OCI-LY3 (cell line): Measurements from ENCODE around the gene LRRC32.

Experiments used
- H2AFZ ChIP-seq: fragments of 200-600, 300-600 bp; shearing (Covaris generic); 2 replicates; pipeline ENCODE4 v1.6.0; 2014; ENCODE audit warnings: antibody characterized with exemption, low read depth, low read length
- H3K27ac ChIP-seq: fragments of 200-600, 300-600 bp; sonication (generic); 2 replicates; pipeline ENCODE4 v1.5.1; 2014; ENCODE audit warnings: mild to moderate bottlenecking, low read length, moderate library complexity, mixed read lengths
- H3K27me3 ChIP-seq: fragments of 200-600, 300-600 bp; sonication (generic); 2 replicates; pipeline ENCODE4 v1.6.1; 2014; ENCODE audit warnings: low read depth, low read length, mixed read lengths
- H3K36me3 ChIP-seq: fragments of 200-600, 300-600 bp; sonication (generic); replicated peaks from 2 replicates; pipeline ENCODE3; 2014; ENCODE audit warnings: low read depth, low read length, mixed read lengths
- H3K4me1 ChIP-seq: fragments of 300-600, 200-600 bp; sonication (generic); 2 replicates; pipeline ENCODE4 v1.6.1; 2014; ENCODE audit warnings: low read length, mixed read lengths
- H3K4me2 ChIP-seq: fragments of 200-600, 300-600 bp; sonication (generic); 2 replicates; pipeline ENCODE4 v1.6.1; 2014; ENCODE audit warnings: low read length, mixed read lengths
- H3K4me3 ChIP-seq: fragments of 300-600, 200-600 bp; sonication (generic); 2 replicates; pipeline ENCODE4 v1.5.1; 2014; ENCODE audit warnings: antibody characterized with exemption, mild to moderate bottlenecking, low read length, moderate library complexity
- H3K79me2 ChIP-seq: fragments of 300-600, 200-600 bp; shearing (Covaris generic); 2 replicates; pipeline ENCODE4 v1.6.1; 2014; ENCODE audit warnings: mild to moderate bottlenecking, low read length, mixed read lengths
- H3K9ac ChIP-seq: fragments of 300-600, 200-600 bp; shearing (Covaris generic); 2 replicates; pipeline ENCODE4 v1.6.0; 2014; ENCODE audit warnings: mild to moderate bottlenecking, low read length, moderate library complexity
- H3K9me3 ChIP-seq: fragments of 200-600, 300-600 bp; shearing (Covaris generic); 2 replicates; pipeline ENCODE4 v1.6.1; 2014; ENCODE audit warnings: low read length, mixed read lengths; ENCODE audit not compliant: insufficient read depth
- H4K20me1 ChIP-seq: fragments of 200-600, 300-600 bp; sonication (generic); 2 replicates; pipeline ENCODE4 v1.6.1; 2016; ENCODE audit warnings: low read length, mixed read lengths; ENCODE audit not compliant: insufficient read depth
- EZH2phosphoT487 ChIP-seq: fragments of 200-600 bp; shearing (Covaris generic); IDR thresholded peaks from 2 replicates; pipeline ENCODE4 v1.6.1; 2018; ENCODE audit warnings: antibody characterized with exemption, mixed run types, low read depth
- TF ChIP-seq, protein P1 (sequence below): fragments of 200-600, 300-600 bp; sonication (generic); IDR thresholded peaks from 2 replicates; pipeline ENCODE4 v1.5.1; 2014; ENCODE audit warnings: antibody characterized with exemption, low read length, low read depth

The LRRC32 gene

DNA sequence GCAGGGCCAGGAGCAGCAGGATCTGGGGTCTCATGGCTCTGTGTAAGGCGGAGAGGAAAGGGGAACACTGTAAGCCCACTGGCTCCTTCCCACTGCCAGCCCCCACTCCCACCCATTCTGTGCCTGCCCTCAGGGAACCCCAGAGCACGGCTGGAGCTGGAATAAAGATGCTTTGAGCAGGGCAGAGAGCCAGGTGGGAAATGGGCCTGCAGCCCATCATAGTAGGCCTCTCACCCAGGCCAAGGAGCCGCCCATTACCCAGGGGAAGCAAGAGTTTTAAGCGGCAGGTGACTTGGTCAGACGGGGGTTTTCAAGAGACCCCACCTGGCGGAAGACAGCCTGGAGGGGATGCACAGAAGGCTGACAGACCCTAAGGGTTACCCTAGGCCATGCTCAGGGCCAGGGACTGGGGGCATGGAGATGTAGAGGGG lies 4.6 kb downstream of the LRRC32 start:
- Histone ChIP-seq H3K27me3 (no peaks in the 10 kb centered on the region), H3K9me3 (no peaks in the 10 kb centered on the region), H3K4me2 (peak overlapping the region; percentile 92), H3K9ac (peak overlapping the region; percentile 81), H3K36me3 (peaks cover 72% of the 10 kb centered on the region), H3K4me3 (peak overlapping the region; percentile 78), H4K20me1 (peaks cover 6% of the 10 kb centered on the region; the same call in 1 of the 2 replicates), H3K27ac (peak overlapping the region; percentile 66), H2AFZ (no peak overlapping the region), H3K79me2 (peaks cover 50% of the 10 kb centered on the region), H3K4me1 (peaks cover 60% of the 10 kb centered on the region)
- TF ChIP-seq EZH2phosphoT487, result no peak
- TF ChIP-seq, protein P1, sequence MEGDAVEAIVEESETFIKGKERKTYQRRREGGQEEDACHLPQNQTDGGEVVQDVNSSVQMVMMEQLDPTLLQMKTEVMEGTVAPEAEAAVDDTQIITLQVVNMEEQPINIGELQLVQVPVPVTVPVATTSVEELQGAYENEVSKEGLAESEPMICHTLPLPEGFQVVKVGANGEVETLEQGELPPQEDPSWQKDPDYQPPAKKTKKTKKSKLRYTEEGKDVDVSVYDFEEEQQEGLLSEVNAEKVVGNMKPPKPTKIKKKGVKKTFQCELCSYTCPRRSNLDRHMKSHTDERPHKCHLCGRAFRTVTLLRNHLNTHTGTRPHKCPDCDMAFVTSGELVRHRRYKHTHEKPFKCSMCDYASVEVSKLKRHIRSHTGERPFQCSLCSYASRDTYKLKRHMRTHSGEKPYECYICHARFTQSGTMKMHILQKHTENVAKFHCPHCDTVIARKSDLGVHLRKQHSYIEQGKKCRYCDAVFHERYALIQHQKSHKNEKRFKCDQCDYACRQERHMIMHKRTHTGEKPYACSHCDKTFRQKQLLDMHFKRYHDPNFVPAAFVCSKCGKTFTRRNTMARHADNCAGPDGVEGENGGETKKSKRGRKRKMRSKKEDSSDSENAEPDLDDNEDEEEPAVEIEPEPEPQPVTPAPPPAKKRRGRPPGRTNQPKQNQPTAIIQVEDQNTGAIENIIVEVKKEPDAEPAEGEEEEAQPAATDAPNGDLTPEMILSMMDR, result no peak

DNA sequence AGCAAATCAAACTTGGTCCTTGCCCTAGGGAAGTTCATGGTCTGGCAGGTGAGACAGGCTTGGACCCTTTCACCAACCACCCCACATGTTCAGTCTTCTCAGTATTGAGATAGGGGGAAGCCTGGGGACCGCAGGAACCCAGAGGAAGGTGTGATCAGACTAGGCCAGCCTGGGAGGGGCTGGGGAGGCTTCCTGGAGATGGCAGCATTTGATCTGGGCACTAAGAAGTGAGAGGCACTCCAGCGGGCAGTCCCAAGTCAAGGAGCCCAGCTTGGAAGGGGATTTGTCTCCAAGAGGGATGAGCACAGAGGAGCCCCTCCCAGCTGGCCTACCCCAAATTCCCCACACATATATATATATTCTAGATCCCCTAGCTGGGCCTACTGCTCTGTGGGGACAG lies 5.4 kb downstream of the LRRC32 start:
- TF ChIP-seq, protein P1, result no peak
- no peak for TF ChIP-seq EZH2phosphoT487
- Histone ChIP-seq H3K9me3 (no peaks in the 10 kb centered on the region), H3K27ac (peak overlapping the region; percentile 66), H3K4me1 (peaks cover 60% of the 10 kb centered on the region), H3K9ac (peak overlapping the region; percentile 81), H3K27me3 (no peaks in the 10 kb centered on the region), H3K4me2 (peak overlapping the region; percentile 92), H2AFZ (no peak overlapping the region), H3K36me3 (peaks cover 79% of the 10 kb centered on the region), H3K4me3 (peak overlapping the region; percentile 78), H4K20me1 (peaks cover 8% of the 10 kb centered on the region; the same call in 1 of the 2 replicates), H3K79me2 (peaks cover 48% of the 10 kb centered on the region)

DNA sequence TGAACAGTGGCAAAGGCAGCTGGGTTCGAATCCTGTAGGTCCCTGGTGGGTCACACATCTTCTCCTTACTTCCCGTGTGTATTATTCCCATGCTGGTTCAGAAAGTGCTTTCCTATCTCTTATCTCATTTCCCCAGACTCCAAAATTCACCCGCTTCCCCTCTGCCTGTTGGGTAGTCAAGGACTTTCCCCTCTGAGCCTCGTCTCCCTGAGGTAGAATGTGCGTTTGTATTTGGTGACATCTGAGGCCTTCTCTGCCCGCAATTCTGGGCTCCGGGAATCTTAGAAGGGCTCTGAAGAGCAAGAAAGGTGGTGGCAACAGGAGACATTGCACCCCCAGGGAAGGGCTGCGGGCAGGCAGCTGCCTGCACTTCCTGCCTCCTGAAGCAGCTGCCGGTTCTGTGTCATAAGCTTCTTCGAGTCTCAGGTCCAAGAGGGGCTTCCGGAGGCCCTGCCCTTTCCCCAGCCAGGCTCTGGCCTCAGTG lies 5.9 kb downstream of the LRRC32 start:
- Histone ChIP-seq H2AFZ (no peak overlapping the region), H3K9ac (peak overlapping the region; percentile 81), H3K4me3 (peak overlapping the region; percentile 78), H3K36me3 (peaks cover 81% of the 10 kb centered on the region), H3K79me2 (peaks cover 43% of the 10 kb centered on the region), H3K4me1 (peaks cover 60% of the 10 kb centered on the region), H3K27me3 (no peaks in the 10 kb centered on the region), H3K9me3 (no peaks in the 10 kb centered on the region), H3K27ac (peak overlapping the region; percentile 66), H3K4me2 (peak overlapping the region; percentile 92), H4K20me1 (peaks cover 14% of the 10 kb centered on the region; the same call in 1 of the 2 replicates)
- no peak for TF ChIP-seq EZH2phosphoT487
- TF ChIP-seq, protein P1, result no peak

DNA sequence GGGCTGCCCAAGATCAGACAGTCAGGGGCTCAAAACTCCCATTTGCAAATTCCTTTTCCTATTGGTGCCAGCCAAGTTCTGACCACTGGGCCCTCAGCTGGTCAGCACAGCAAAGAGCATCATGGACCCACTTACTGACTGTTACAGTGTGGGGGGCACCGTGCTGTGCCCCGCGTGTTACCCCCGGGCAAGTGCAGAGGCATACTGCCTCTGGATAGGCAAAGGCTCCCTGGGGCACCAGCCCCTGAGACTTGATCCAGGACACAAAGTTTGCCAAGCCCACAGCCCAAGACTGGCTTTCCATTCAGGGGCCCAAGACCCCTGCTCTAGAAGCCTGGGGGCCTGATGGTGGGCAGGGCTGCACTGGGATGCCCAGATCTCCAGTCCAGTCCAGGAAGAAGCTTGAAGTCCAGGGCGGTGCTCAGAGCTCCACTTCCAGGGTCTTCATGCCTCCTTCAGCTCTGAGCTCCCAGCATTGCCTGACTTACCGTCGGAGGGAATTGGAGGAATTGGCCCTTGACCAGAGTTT lies 6.6 kb downstream of the LRRC32 start:
- Histone ChIP-seq H3K27me3 (no peaks in the 10 kb centered on the region), H3K36me3 (peaks cover 82% of the 10 kb centered on the region), H3K4me1 (peaks cover 55% of the 10 kb centered on the region), H3K4me2 (no peak overlapping the region), H3K27ac (no peak overlapping the region), H2AFZ (no peak overlapping the region), H4K20me1 (peaks cover 20% of the 10 kb centered on the region), H3K9me3 (no peaks in the 10 kb centered on the region), H3K9ac (no peak overlapping the region), H3K4me3 (no peak overlapping the region), H3K79me2 (peaks cover 36% of the 10 kb centered on the region)
- TF ChIP-seq EZH2phosphoT487, result no peak
- TF ChIP-seq, protein P1, result no peak
